IMR-90 (cell line): ENCODE results near the gene CTSH. TPM values are rescaled to one million over a fixed set of nuclear protein-coding genes. Genes with fewer than 3 reads are reported as not detected.

Experiments
- ATAC-seq: fragments of 200-7000 bp; cut with Tn5 transposase; 2 replicates; pipeline ENCODE4 v1.9.1; 2020; ENCODE audit warnings: low read depth, mild to moderate bottlenecking, moderate library complexity
- BruUV-seq: library from RNA; stranded (reverse); fragments of 400-500 nt; replicated peaks from 2 replicates; lab custom pipeline; 2021; lab: Mats Ljungman, UMichigan
- CTCF ChIA-PET: fragments of 300-600 bp; formaldehyde crosslinking; extraction: SDS; loops from one replicate; lab custom pipeline; 2021; ENCODE audit warnings: antibody characterized with exemption; lab: Yijun Ruan, JAX
- POLR2A ChIA-PET: fragments of 300-600 bp; sonication (Branson Sonifier 250); formaldehyde crosslinking; loops from one replicate; lab custom pipeline; 2022; ENCODE audit warnings: antibody characterized with exemption; ENCODE audit not compliant: unreplicated experiment; lab: Charles Lee
- DNase-seq: peaks from one replicate; pipeline ENCODE4 v3.0.0; 2013
- H2AFZ ChIP-seq: replicated peaks from 2 replicates; pipeline ENCODE3; 2013; ENCODE audit warnings: low read length, mild to moderate bottlenecking; ENCODE audit not compliant: poor library complexity
- H2AK5ac ChIP-seq: 2 replicates; pipeline ENCODE4 v1.6.1; 2013; ENCODE audit warnings: low read depth, low read length, inconsistent platforms
- H2AK9ac ChIP-seq: replicated peaks from 2 replicates; pipeline ENCODE3; 2013; ENCODE audit warnings: mild to moderate bottlenecking, low read depth, low read length, moderate library complexity; ENCODE audit not compliant: poor library complexity
- H2BK120ac ChIP-seq: 2 replicates; pipeline ENCODE4 v1.6.1; 2013; ENCODE audit warnings: low read depth, low read length, inconsistent platforms
- H2BK15ac ChIP-seq: 3 replicates; pipeline ENCODE4 v1.6.1; 2013; ENCODE audit warnings: low read depth, low read length, inconsistent platforms
- H2BK20ac ChIP-seq: 2 replicates; pipeline ENCODE4 v1.6.1; 2013; ENCODE audit warnings: low read depth, mild to moderate bottlenecking, inconsistent platforms, low read length, moderate library complexity
- H2BK5ac ChIP-seq: 2 replicates; pipeline ENCODE4 v1.6.1; 2013; ENCODE audit warnings: mild to moderate bottlenecking, low read depth, low read length, inconsistent platforms; ENCODE audit not compliant: poor library complexity, severe bottlenecking
- H3K14ac ChIP-seq: replicated peaks from 2 replicates; pipeline ENCODE4 v1.6.1; 2013; ENCODE audit warnings: low read depth, low read length, inconsistent platforms
- H3K18ac ChIP-seq: 2 replicates; pipeline ENCODE4 v1.6.1; 2013; ENCODE audit warnings: low read depth, low read length, control low read depth
- H3K23ac ChIP-seq: 2 replicates; pipeline ENCODE4 v1.6.1; 2013; ENCODE audit warnings: low read depth, low read length, inconsistent platforms
- H3K27ac ChIP-seq: 2 replicates; pipeline ENCODE4 v1.5.1; 2013; ENCODE audit warnings: mild to moderate bottlenecking, control low read depth, low read length; ENCODE audit not compliant: insufficient read depth
- H3K27me3 ChIP-seq: 2 replicates; pipeline ENCODE4 v1.6.1; 2013; ENCODE audit warnings: low read length; ENCODE audit not compliant: control insufficient read depth, insufficient read depth
- H3K36me3 ChIP-seq: 2 replicates; pipeline ENCODE4 v1.6.1; 2013; ENCODE audit warnings: low read length, mixed read lengths; ENCODE audit not compliant: control insufficient read depth, insufficient read depth
- H3K4ac ChIP-seq: 2 replicates; pipeline ENCODE4 v1.6.1; 2013; ENCODE audit warnings: low read depth, low read length, inconsistent platforms
- H3K4me1 ChIP-seq: 2 replicates; pipeline ENCODE4 v1.6.1; 2013; ENCODE audit warnings: low read length, mixed read lengths; ENCODE audit not compliant: control insufficient read depth, insufficient read depth
- H3K4me2 ChIP-seq: 2 replicates; pipeline ENCODE4 v1.6.1; 2013; ENCODE audit warnings: low read depth, mild to moderate bottlenecking, control low read depth, low read length, moderate library complexity
- H3K4me3 ChIP-seq: 2 replicates; pipeline ENCODE4 v1.5.1; 2013; ENCODE audit warnings: low read depth, mild to moderate bottlenecking, control low read depth, low read length, moderate library complexity; ENCODE audit not compliant: insufficient read depth
- H3K56ac ChIP-seq: 2 replicates; pipeline ENCODE4 v1.6.1; 2013; ENCODE audit warnings: low read length, inconsistent platforms; ENCODE audit not compliant: insufficient read depth; ENCODE audit errors: extremely low read depth
- H3K79me1 ChIP-seq, 2 experiments: 2 replicates each; pipeline ENCODE4 v1.6.1; 2013; ENCODE audit warnings: low read length in 2 of 2, inconsistent platforms in 1 of 2, low read depth in 1 of 2
- H3K9ac ChIP-seq: 2 replicates; pipeline ENCODE4 v1.6.1; 2013; ENCODE audit warnings: low read depth, low read length, control low read depth
- H3K9me1 ChIP-seq: 2 replicates; pipeline ENCODE4 v1.6.1; 2013; ENCODE audit warnings: low read length, inconsistent platforms; ENCODE audit not compliant: insufficient read depth
- H3K9me3 ChIP-seq: 2 replicates; pipeline ENCODE4 v1.6.1; 2013; ENCODE audit warnings: low read length; ENCODE audit not compliant: control insufficient read depth, insufficient read depth
- H4K20me1 ChIP-seq: 2 replicates; pipeline ENCODE4 v1.6.1; 2013; ENCODE audit warnings: low read length, inconsistent platforms; ENCODE audit not compliant: insufficient read depth
- H4K5ac ChIP-seq: 2 replicates; pipeline ENCODE4 v1.6.1; 2013; ENCODE audit warnings: mild to moderate bottlenecking, low read depth, low read length, control low read depth
- H4K8ac ChIP-seq, 2 experiments: 2 replicates each; pipeline ENCODE4 v1.6.1; 2013; ENCODE audit warnings: low read depth in 2 of 2, low read length in 2 of 2, control low read depth in 1 of 2, inconsistent platforms in 1 of 2
- H4K91ac ChIP-seq: 2 replicates; pipeline ENCODE4 v1.6.1; 2013; ENCODE audit warnings: low read depth, low read length, inconsistent platforms; ENCODE audit not compliant: insufficient read depth
- CEBPB ChIP-seq: IDR thresholded peaks from 2 replicates; pipeline ENCODE4 v1.6.1; 2012; ENCODE audit warnings: low read depth, low read length, improper control_type of control experiment
- CHD1 ChIP-seq: IDR thresholded peaks from 2 replicates; pipeline ENCODE4 v1.6.1; 2012; ENCODE audit warnings: low read depth, low read length, improper control_type of control experiment
- FOS ChIP-seq: fragments of 150-350 bp; IDR thresholded peaks from 2 replicates; pipeline ENCODE4 v1.6.1; 2016; ENCODE audit warnings: low read depth, low read length
- MAZ ChIP-seq: IDR thresholded peaks from 2 replicates; pipeline ENCODE4 v1.6.1; 2012; ENCODE audit warnings: low read depth, mild to moderate bottlenecking, low read length, improper control_type of control experiment, moderate library complexity, borderline replicate concordance
- MXI1 ChIP-seq: IDR thresholded peaks from 2 replicates; pipeline ENCODE4 v1.6.1; 2012; ENCODE audit warnings: low read depth, mild to moderate bottlenecking, low read length, moderate library complexity, borderline replicate concordance
- RAD21 ChIP-seq: IDR thresholded peaks from 2 replicates; pipeline ENCODE4 v1.6.1; 2012; ENCODE audit warnings: low read length, improper control_type of control experiment
- RCOR1 ChIP-seq: IDR thresholded peaks from 2 replicates; pipeline ENCODE4 v1.6.1; 2012; ENCODE audit warnings: mild to moderate bottlenecking, low read length, improper control_type of control experiment; ENCODE audit not compliant: insufficient replicate concordance
- SMC3 ChIP-seq: fragments of 150-350 bp; IDR thresholded peaks from 2 replicates; pipeline ENCODE4 v1.6.1; 2016; ENCODE audit warnings: low read depth, mild to moderate bottlenecking, antibody characterized with exemption, low read length, moderate library complexity
- WGBS, 2 experiments: methylation state at CpG; one replicate each; pipeline versions ENCODE4 v1.1.5 to v1.1.7; 2013; ENCODE audit warnings: missing lambda C conversion rate in 2 of 2; ENCODE audit not compliant: insufficient read length in 1 of 2; ENCODE audit errors: extremely low coverage in 2 of 2; 5-methylcytosine and 5-hydroxymethylcytosine counted together
- dilution Hi-C: fragments of 300-500 bp; cut with HindIII; formaldehyde crosslinking; loops from one replicate; pipeline ENCODE4 v1.14.3; 2018; ENCODE audit warnings: low sequenced_read_pairs; ENCODE audit not compliant: unreplicated experiment
- in situ Hi-C: fragments of 300-500 bp; cut with MboI; formaldehyde crosslinking; loops from 3 replicates; pipeline ENCODE4 v1.14.3; 2019; ENCODE audit warnings: low sequenced_read_pairs, inconsistent platforms, mixed read lengths
- intact Hi-C: fragments of 100-400 bp; cut with micrococcal nuclease; formaldehyde crosslinking; loops from 2 replicates; pipeline ENCODE4 v1.10.0; 2022
- polyA plus RNA-seq, 3 experiments: library from polyadenylated mRNA; depleted of rRNA; stranded (reverse); fragments of >200 nt; gene quantifications; 2 replicates each; pipeline ENCODE4 v1.2.3, GENCODE V29; 2012; ENCODE audit warnings: low replicate concordance in 1 of 3
- total RNA-seq: library from RNA; depleted of rRNA; stranded (reverse); fragments of >200 nt; gene quantifications from 2 replicates; pipeline ENCODE4 v1.2.3, GENCODE V29; 2012
- TF ChIP-seq, protein P1 (sequence below): conservative IDR thresholded peaks from 2 replicates; pipeline ENCODE4 v1.5.1; 2012; ENCODE audit warnings: mild to moderate bottlenecking, low read depth, low read length, improper control_type of control experiment

CTSH gene
- total and polyA plus RNA-seq, 2 of the 4 experiments (the other 2 are of a cell fraction) = 11.7 to 13.9 TPM

DNA sequence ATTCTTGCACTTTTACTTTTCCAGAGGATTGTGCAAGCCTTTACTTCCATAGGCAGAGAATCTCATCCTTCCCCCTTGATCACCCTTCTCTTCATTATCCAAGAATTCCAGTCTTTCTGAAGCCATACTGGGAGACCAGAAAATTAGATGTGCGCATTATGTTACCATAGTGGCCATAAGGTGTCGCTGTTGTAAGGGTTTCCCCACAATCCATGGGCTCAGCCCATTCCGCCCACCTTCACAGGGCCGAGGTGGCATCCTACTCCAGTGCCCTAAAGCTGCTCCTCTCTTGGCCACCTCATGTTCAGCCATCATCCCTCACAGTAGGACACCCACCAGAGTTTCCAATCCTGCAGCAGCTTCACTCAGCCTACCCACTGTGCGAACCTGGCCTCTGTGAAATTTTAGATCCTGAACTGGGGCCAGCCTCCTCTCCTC lies 35.0 kb downstream of the CTSH start:
- Histone ChIP-seq H3K14ac (no peak overlapping the region), H3K23ac (no peak overlapping the region), H4K8ac (0 out of 4 replicates have a peak overlapping the region, but pooled peaks of 1 of the 2 experiments have one; percentile 13), H3K4me2 (no peak overlapping the region), H3K4ac (no peak overlapping the region), H2BK20ac (no peak overlapping the region), H3K9ac (no peak overlapping the region), H4K91ac (no peak overlapping the region), H2BK120ac (no peak overlapping the region), H3K36me3 (peaks cover 57% of the 10 kb centered on the region), H2AFZ (peak overlapping the region; percentile 9), H3K9me1 (peaks cover 18% of the 10 kb centered on the region), H3K4me1 (peaks cover 15% of the 10 kb centered on the region), H3K27me3 (no peaks in the 10 kb centered on the region), H3K27ac (no peak overlapping the region), H4K5ac (no peak overlapping the region), H2BK15ac (no peak overlapping the region), H3K9me3 (no peaks in the 10 kb centered on the region), H2AK9ac (no peak overlapping the region), H3K56ac (no peak overlapping the region), H3K79me1 (peaks cover 39 to 89% of the 10 kb centered on the region in 2 experiments), H2BK5ac (no peak overlapping the region), H3K18ac (no peak overlapping the region), H4K20me1 (peaks cover 82% of the 10 kb centered on the region), H2AK5ac (no peak overlapping the region), H3K4me3 (no peak overlapping the region)
- in situ Hi-C loops (loop anchor here (5.0 kb wide), 1 partner anchor 272 kb away; no protein-coding TSS in a partner anchor), intact Hi-C loops (loop anchor here (1.0 to 2.0 kb wide), 3 partner anchors 69 to 274 kb away; no protein-coding TSS in a partner anchor), dilution Hi-C loops (no loop called here)
- ChIA-PET CTCF (interaction anchor here (1.2 kb wide), 1 partner anchor 97 kb away, joined by 4 read pairs; no protein-coding TSS in a partner anchor), POLR2A (no interaction called here)
- DNase-seq (peak; percentile 45), ATAC-seq (peak; percentile 28)
- 100% methylated on average over 1 of the region's 5 CpGs; no CpG with 5 or more reads in 1 of the 2 experiments for WGBS, 2 experiments
- no TSS peak for BruUV-seq
- TF ChIP-seq FOS (no peak), RCOR1 (no peak), MXI1 (no peak), CHD1 (no peak), MAZ (no peak), SMC3 (peak; percentile 61), CEBPB (no peak), RAD21 (peak; percentile 69)
- TF ChIP-seq, protein P1, sequence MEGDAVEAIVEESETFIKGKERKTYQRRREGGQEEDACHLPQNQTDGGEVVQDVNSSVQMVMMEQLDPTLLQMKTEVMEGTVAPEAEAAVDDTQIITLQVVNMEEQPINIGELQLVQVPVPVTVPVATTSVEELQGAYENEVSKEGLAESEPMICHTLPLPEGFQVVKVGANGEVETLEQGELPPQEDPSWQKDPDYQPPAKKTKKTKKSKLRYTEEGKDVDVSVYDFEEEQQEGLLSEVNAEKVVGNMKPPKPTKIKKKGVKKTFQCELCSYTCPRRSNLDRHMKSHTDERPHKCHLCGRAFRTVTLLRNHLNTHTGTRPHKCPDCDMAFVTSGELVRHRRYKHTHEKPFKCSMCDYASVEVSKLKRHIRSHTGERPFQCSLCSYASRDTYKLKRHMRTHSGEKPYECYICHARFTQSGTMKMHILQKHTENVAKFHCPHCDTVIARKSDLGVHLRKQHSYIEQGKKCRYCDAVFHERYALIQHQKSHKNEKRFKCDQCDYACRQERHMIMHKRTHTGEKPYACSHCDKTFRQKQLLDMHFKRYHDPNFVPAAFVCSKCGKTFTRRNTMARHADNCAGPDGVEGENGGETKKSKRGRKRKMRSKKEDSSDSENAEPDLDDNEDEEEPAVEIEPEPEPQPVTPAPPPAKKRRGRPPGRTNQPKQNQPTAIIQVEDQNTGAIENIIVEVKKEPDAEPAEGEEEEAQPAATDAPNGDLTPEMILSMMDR = peak; percentile 70
